ENCODE data around the gene SPINT2. TPM values are rescaled to one million over a fixed set of nuclear protein-coding genes. Genes with fewer than 3 reads are reported as not detected.
"Not testable (repeated sequence)": the region's sequence is repeated elsewhere in the genome, so short reads cannot be mapped to it uniquely, and the experiment has no call there.

Gene SPINT2
- total RNA-seq (2014; rRNA removed; shearing (Covaris generic)) = 0.21 and 0.27 TPM in 2 replicates
- polyA plus RNA-seq (2015; cell fraction: cytosol; rRNA removed) = 0.57 and 0.92 TPM in 2 replicates
- 0.11 TPM in 2 replicates for polyA plus RNA-seq (2015; cell fraction: nucleus; rRNA removed)

GRCh38 chr19:38264486-38265212 lies at the start of gene SPINT2:
Gene SPINT2, plus strand, starts transcription at chr19:38264573. Its CDS starts 320 bp downstream, at chr19:38264893.
- no peak for DNase-seq (ENCODE audit: low read depth)

GRCh38 chr19:38216785-38217641 lies 47.4 kb upstream of the SPINT2 start:
- no peak for DNase-seq (ENCODE audit: low read depth)

- DNase-seq (ENCODE audit: low read depth) = no peak
Measured at GRCh38 chr19:38218204-38218603, 46.2 kb upstream of the SPINT2 start.

- DNase-seq (ENCODE audit: low read depth) = no peak
Measured at GRCh38 chr19:38219221-38219620, 45.2 kb upstream of the SPINT2 start.

- DNase-seq (ENCODE audit: low read depth) = no peak
Measured at GRCh38 chr19:38221421-38221820, 43.0 kb upstream of the SPINT2 start.

- no peak for DNase-seq (ENCODE audit: low read depth)
Measured at GRCh38 chr19:38221919-38222830, 42.2 kb upstream of the SPINT2 start.

- no peak for DNase-seq (ENCODE audit: low read depth)
Measured at GRCh38 chr19:38223119-38223523, 41.3 kb upstream of the SPINT2 start.

GRCh38 chr19:38223617-38224013 lies 40.8 kb upstream of the SPINT2 start:
- no peak for DNase-seq (ENCODE audit: low read depth)

- DNase-seq (ENCODE audit: low read depth) = peak; percentile 72
Measured at GRCh38 chr19:38224014-38224862, 40.1 kb upstream of the SPINT2 start, which contains the start of gene DPF1. Gene DPF1, minus strand, starts transcription at chr19:38224222. Its CDS starts 80 bp downstream, at chr19:38224142.

- not testable (repeated sequence) for DNase-seq (ENCODE audit: low read depth)
Measured at GRCh38 chr19:38224863-38225218, 39.5 kb upstream of the SPINT2 start.

- DNase-seq (ENCODE audit: low read depth) = no peak
Measured at GRCh38 chr19:38227287-38228004, 36.9 kb upstream of the SPINT2 start.

GRCh38 chr19:38228005-38228377 lies 36.4 kb upstream of the SPINT2 start:
- no peak for DNase-seq (ENCODE audit: low read depth)

- DNase-seq (ENCODE audit: low read depth) = no peak
Measured at GRCh38 chr19:38228491-38229439, 35.6 kb upstream of the SPINT2 start.

GRCh38 chr19:38229585-38230073 lies 34.7 kb upstream of the SPINT2 start:
- DNase-seq (ENCODE audit: low read depth) = peak; percentile 85

- not testable (repeated sequence) for DNase-seq (ENCODE audit: low read depth)
Measured at GRCh38 chr19:38230506-38231133, 33.8 kb upstream of the SPINT2 start.

GRCh38 chr19:38231918-38232317 lies 32.5 kb upstream of the SPINT2 start:
- no peak for DNase-seq (ENCODE audit: low read depth)

GRCh38 chr19:38233740-38234251 lies 30.6 kb upstream of the SPINT2 start:
- DNase-seq (ENCODE audit: low read depth) = peak; percentile 53
